Endodermal cell (in vitro differentiated cells): ENCODE data around the gene GGA1. TPM values are rescaled to one million over a fixed set of nuclear protein-coding genes. Genes with fewer than 3 reads are reported as not detected.

Source experiments
- DNase-seq: peaks from one replicate; pipeline ENCODE4 v3.0.0-alpha.2; 2017
- H3K27ac ChIP-seq: 2 replicates; pipeline ENCODE4 v1.5.1; 2013; ENCODE audit warnings: mild to moderate bottlenecking, low read depth, low read length, moderate library complexity
- H3K27me3 ChIP-seq: 2 replicates; pipeline ENCODE4 v1.6.1; 2013; ENCODE audit warnings: mild to moderate bottlenecking, low read length, moderate library complexity; ENCODE audit not compliant: insufficient read depth, control insufficient read depth, poor library complexity, severe bottlenecking
- H3K36me3 ChIP-seq: 2 replicates; pipeline ENCODE4 v1.7.0; 2013; ENCODE audit warnings: mild to moderate bottlenecking, low read length, moderate library complexity; ENCODE audit not compliant: control insufficient read depth, insufficient read depth
- H3K4me1 ChIP-seq: one replicate; pipeline ENCODE4 v1.7.0; 2013; ENCODE audit warnings: low read length; ENCODE audit not compliant: control insufficient read depth, insufficient read depth
- H3K4me3 ChIP-seq: 2 replicates; pipeline ENCODE4 v1.5.1; 2013; ENCODE audit warnings: mild to moderate bottlenecking, low read length, moderate library complexity
- H3K9ac ChIP-seq: 2 replicates; pipeline ENCODE4 v1.6.1; 2013; ENCODE audit warnings: mild to moderate bottlenecking, low read length, moderate library complexity; ENCODE audit not compliant: poor library complexity, severe bottlenecking; ENCODE audit errors: extremely low read depth
- H3K9me3 ChIP-seq: 2 replicates; pipeline ENCODE4 v1.6.1; 2013; ENCODE audit warnings: mild to moderate bottlenecking, low read length, moderate library complexity; ENCODE audit not compliant: control insufficient read depth
- H3K27ac Mint-ChIP-seq: 2 replicates; pipeline ENCODE4 v1.8.0; 2020; ENCODE audit warnings: mixed read lengths
- H3K27me3 Mint-ChIP-seq: 2 replicates; pipeline ENCODE4 v1.8.0; 2021; ENCODE audit warnings: mild to moderate bottlenecking, mixed read lengths; ENCODE audit not compliant: insufficient read depth
- H3K36me3 Mint-ChIP-seq: 2 replicates; pipeline ENCODE4 v1.8.0; 2020; ENCODE audit warnings: low read depth, mixed read lengths
- H3K4me1 Mint-ChIP-seq: 2 replicates; pipeline ENCODE4 v1.8.0; 2020; ENCODE audit warnings: mixed read lengths
- H3K4me3 Mint-ChIP-seq: 2 replicates; pipeline ENCODE4 v1.8.0; 2020; ENCODE audit warnings: mild to moderate bottlenecking, moderate library complexity, mixed read lengths
- H3K9me3 Mint-ChIP-seq: 2 replicates; pipeline ENCODE4 v1.8.0; 2020; ENCODE audit warnings: mild to moderate bottlenecking, mixed read lengths
- CTCF ChIP-seq: fragments of 200-600 bp; sonication (generic); conservative IDR thresholded peaks from 2 replicates; pipeline ENCODE4 v1.5.0; 2021; ENCODE audit warnings: antibody characterized with exemption, mild to moderate bottlenecking
- WGBS, 2 experiments: methylation state at CpG; one replicate each; pipeline versions ENCODE4 v1.1.5 to v1.1.7; 2013; ENCODE audit warnings: missing lambda C conversion rate in 2 of 2, mixed read lengths in 1 of 2; ENCODE audit not compliant: insufficient coverage in 1 of 2, insufficient read length in 1 of 2; 5-methylcytosine and 5-hydroxymethylcytosine counted together
- total RNA-seq, 2 donors: library from RNA; stranded (reverse); fragmentation: NEBNext Ultra II Directional in 1 of 2; extraction: Animal tissue kit (Norgen Biotek cat#: 25700) in 1 of 2; gene quantifications; 2 replicates in 1 of 2; 3 replicates in 1 of 2; pipeline ENCODE4 v1.2.1, GENCODE V29; 2021

Gene GGA1
- total RNA-seq, 2 donors from 2014 or later = 87.5 TPM

GRCh38 chr22:37678372-37678771 is 69.7 kb downstream of the GGA1 start:
- no peaks in the 10 kb centered on the region for H3K27me3 Mint-ChIP-seq
- H3K27me3 ChIP-seq = no peaks in the 10 kb centered on the region
- no peak overlapping the region for H3K9ac ChIP-seq
- no peak for TF ChIP-seq CTCF
- WGBS, 2 experiments = 84 to 88% methylated on average over 10 to 18 of the region's 18 CpGs
- no peak overlapping the region for H3K27ac ChIP-seq
- no peaks in the 10 kb centered on the region for H3K9me3 Mint-ChIP-seq
- no peaks in the 10 kb centered on the region for H3K36me3 Mint-ChIP-seq
- H3K4me3 Mint-ChIP-seq = no peak overlapping the region
- DNase-seq = no peak
- H3K27ac Mint-ChIP-seq = no peak overlapping the region
- H3K4me1 Mint-ChIP-seq = peaks cover 5% of the 10 kb centered on the region
- peaks cover 4% of the 10 kb centered on the region for H3K4me1 ChIP-seq
- H3K4me3 ChIP-seq = no peak overlapping the region
- H3K36me3 ChIP-seq = no peaks in the 10 kb centered on the region
- no peaks in the 10 kb centered on the region for H3K9me3 ChIP-seq

DNA sequence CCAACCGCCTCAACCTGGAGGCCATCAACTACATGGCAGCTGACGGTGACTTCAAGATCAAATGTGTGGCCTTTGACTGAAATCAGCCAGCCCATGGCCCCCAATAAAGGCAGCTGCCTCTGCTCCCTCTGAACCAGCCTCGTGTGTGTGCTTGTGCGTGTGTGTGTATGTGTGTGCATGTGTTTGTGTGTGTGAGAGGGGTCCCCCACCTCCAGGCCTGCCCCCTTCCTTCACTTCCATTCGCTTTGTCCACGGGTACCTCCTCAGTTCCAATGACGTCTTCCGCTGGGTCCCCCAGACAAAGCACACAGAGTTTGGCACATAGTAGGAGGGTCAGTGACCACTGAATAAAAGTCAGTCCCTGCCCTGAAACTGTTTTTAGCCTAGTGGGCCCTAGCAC is 71.0 kb downstream of the GGA1 start:
- no peaks in the 10 kb centered on the region for H3K36me3 Mint-ChIP-seq
- DNase-seq = no peak
- no peak overlapping the region for H3K4me3 Mint-ChIP-seq
- Histone ChIP-seq H3K4me3 (no peak overlapping the region), H3K27ac (no peak overlapping the region), H3K9me3 (no peaks in the 10 kb centered on the region), H3K27me3 (no peaks in the 10 kb centered on the region), H3K36me3 (no peaks in the 10 kb centered on the region), H3K4me1 (peaks cover 4% of the 10 kb centered on the region), H3K9ac (no peak overlapping the region)
- no peak overlapping the region for H3K27ac Mint-ChIP-seq
- no peaks in the 10 kb centered on the region for H3K9me3 Mint-ChIP-seq
- TF ChIP-seq CTCF = no peak
- 88 to 92% methylated on average over 3 to 8 of the region's 8 CpGs for WGBS, 2 experiments
- H3K27me3 Mint-ChIP-seq = no peaks in the 10 kb centered on the region
- peaks cover 5% of the 10 kb centered on the region for H3K4me1 Mint-ChIP-seq

DNA sequence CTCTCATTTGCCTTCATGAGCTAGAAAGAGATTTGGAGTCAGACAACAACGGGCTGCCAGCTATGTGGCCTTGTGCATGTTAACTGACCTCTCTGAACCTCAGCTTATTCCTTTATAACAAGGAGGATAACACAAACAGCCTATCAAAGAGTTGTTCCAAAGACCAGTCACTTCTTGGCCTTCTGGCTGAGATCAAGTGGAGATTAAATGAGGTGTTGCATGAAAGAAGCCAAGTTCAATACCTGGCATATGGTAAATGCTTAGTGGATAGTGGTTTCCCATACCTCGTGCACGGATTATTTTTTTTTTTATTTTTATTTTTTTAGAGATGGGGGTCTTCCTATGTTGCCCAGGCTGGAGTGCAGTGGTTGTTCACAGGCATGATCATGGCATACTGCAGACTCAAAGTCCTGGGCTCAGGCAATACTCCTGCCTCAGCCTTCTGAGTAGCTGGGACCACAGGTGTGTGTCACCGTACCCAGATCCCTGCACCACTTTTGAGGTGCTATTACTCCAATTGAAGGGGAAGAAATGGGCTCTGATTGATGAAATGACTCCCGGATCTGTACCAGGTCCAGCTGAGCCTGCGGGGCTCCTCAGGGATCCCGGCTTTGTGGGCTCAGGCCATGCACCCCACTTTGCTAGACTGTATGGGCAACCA is 71.7 kb downstream of the GGA1 start:
- DNase-seq = no peak
- no peaks in the 10 kb centered on the region for H3K36me3 Mint-ChIP-seq
- Histone ChIP-seq H3K27me3 (no peaks in the 10 kb centered on the region), H3K27ac (no peak overlapping the region), H3K4me1 (peaks cover 4% of the 10 kb centered on the region), H3K9ac (no peak overlapping the region), H3K4me3 (no peak overlapping the region), H3K9me3 (no peaks in the 10 kb centered on the region), H3K36me3 (no peaks in the 10 kb centered on the region)
- no peaks in the 10 kb centered on the region for H3K27me3 Mint-ChIP-seq
- H3K4me3 Mint-ChIP-seq = no peak overlapping the region
- 91 to 93% methylated on average over 6 to 7 of the region's 7 CpGs for WGBS, 2 experiments
- no peak for TF ChIP-seq CTCF
- H3K4me1 Mint-ChIP-seq = peaks cover 5% of the 10 kb centered on the region
- no peaks in the 10 kb centered on the region for H3K9me3 Mint-ChIP-seq
- no peak overlapping the region for H3K27ac Mint-ChIP-seq
